ENCODE results near the gene TRAF4.
A peak's percentile ranks its signal among the peaks of the same experiment; 100 is the strongest.
"Not testable (repeated sequence)": the region's sequence is repeated elsewhere in the genome, so short reads cannot be mapped to it uniquely, and the experiment has no call there.

Gene TRAF4

GRCh38 chr17:28716740-28717577 lies 26.9 kb upstream of the TRAF4 start:
- peak in 1 of 2 experiments; percentile 74 for DNase-seq

GRCh38 chr17:28717578-28718332 lies 26.1 kb upstream of the TRAF4 start, which contains the start of gene RAB34:
Gene RAB34 (minus strand): TSS chr17:28717868. CDS start chr17:28717266, 602 bp downstream.
- DNase-seq = peak; percentile 84 to 98

- DNase-seq = peak in 1 of 2 experiments; percentile 61
These were observed 25.3 kb upstream of the TRAF4 start for GRCh38 chr17:28718333-28719020.

- DNase-seq = no peak
These were observed 24.8 kb upstream of the TRAF4 start for GRCh38 chr17:28719021-28719433.

- peak in 1 of 2 experiments; percentile 47 for DNase-seq
These were observed 23.4 kb upstream of the TRAF4 start for GRCh38 chr17:28720247-28720996.

GRCh38 chr17:28720997-28721329 lies 22.8 kb upstream of the TRAF4 start:
- not testable (repeated sequence) for DNase-seq

GRCh38 chr17:28722417-28723158 lies 21.2 kb upstream of the TRAF4 start:
- DNase-seq = no peak

- no peak for DNase-seq
These were observed 20.5 kb upstream of the TRAF4 start for GRCh38 chr17:28723159-28723835.

- DNase-seq = not testable (repeated sequence)
These were observed 19.8 kb upstream of the TRAF4 start for GRCh38 chr17:28723836-28724499.

GRCh38 chr17:28724500-28725165 lies 19.2 kb upstream of the TRAF4 start:
- peak in 1 of 2 experiments; percentile 48 for DNase-seq

- peak in 1 of 2 experiments; percentile 80 for DNase-seq
These were observed 18.6 kb upstream of the TRAF4 start for GRCh38 chr17:28725166-28725659.

- peak; percentile 86 to 97 for DNase-seq
These were observed 18.1 kb upstream of the TRAF4 start for GRCh38 chr17:28725660-28726225.

- peak; percentile 82 to 92 for DNase-seq
These were observed 17.6 kb upstream of the TRAF4 start, which contains the start of gene TLCD1 for GRCh38 chr17:28726226-28726626. Gene TLCD1 (minus strand): TSS chr17:28726233. CDS start chr17:28726097, 136 bp downstream.

- peak; percentile 98 to 99 for DNase-seq
These were observed 17.0 kb upstream of the TRAF4 start for GRCh38 chr17:28726627-28727491.

GRCh38 chr17:28728364-28729200 lies 15.2 kb upstream of the TRAF4 start, which contains the start of gene NEK8:
Gene NEK8 (plus strand): TSS chr17:28728788. CDS start chr17:28728814, 26 bp downstream.
- DNase-seq = peak; percentile 94 to 99

- DNase-seq = no peak
These were observed 13.9 kb upstream of the TRAF4 start for GRCh38 chr17:28729950-28730330.

GRCh38 chr17:28733346-28733745 lies 10.5 kb upstream of the TRAF4 start:
- DNase-seq = no peak
